Mucosa of descending colon (tissue), 3 donors: ENCODE data around the gene ALG12. TPM values are rescaled to one million over a fixed set of nuclear protein-coding genes. Genes with fewer than 3 reads are reported as not detected.

Experiments
- ATAC-seq: fragments of 200-7000 bp; cut with Tn5 transposase; one replicate; pipeline ENCODE4 v1.9.1; 2020; ENCODE audit warnings: mild to moderate bottlenecking, moderate library complexity
- DNase-seq, 3 donors: peaks; one replicate each; pipeline ENCODE4 v3.0.0-alpha.2; 2020
- H3K36me3 ChIP-seq: fragments of 200-600 bp; one replicate; pipeline ENCODE4 v1.8.0; 2021; ENCODE audit warnings: low read depth, mild to moderate bottlenecking
- H3K4me1 ChIP-seq: fragments of 200-600 bp; one replicate; pipeline ENCODE4 v1.8.0; 2021; ENCODE audit warnings: low read depth, mild to moderate bottlenecking
- H3K4me3 ChIP-seq: fragments of 200-600 bp; one replicate; pipeline ENCODE4 v1.8.0; 2021; ENCODE audit warnings: mild to moderate bottlenecking
- H3K9me3 ChIP-seq: fragments of 200-600 bp; one replicate; pipeline ENCODE4 v1.8.0; 2021; ENCODE audit warnings: mild to moderate bottlenecking
- intact Hi-C, 2 donors: fragments of 100-400 bp; cut with DNase I in 1 of 2; cut with micrococcal nuclease in 1 of 2; formaldehyde crosslinking; loops; one replicate each; pipeline versions ENCODE4 v1.11.0 to v1.11.1; 2022; cut with DNase I, micrococcal nuclease
- total RNA-seq, 3 donors: library from RNA; stranded (reverse); fragmentation: NEBNext Ultra II Directional in 2 of 3; extraction: Animal tissue kit (Norgen Biotek cat#: 25700) in 2 of 3; gene quantifications; one replicate each; pipeline versions ENCODE4 v1.2.1 to v1.2.4, GENCODE V29; 2021 to 2023
- TF ChIP-seq, protein P1 (sequence below): fragments of 200-600 bp; IDR thresholded peaks from one replicate; pipeline ENCODE4 v1.8.0; 2022; ENCODE audit warnings: antibody characterized with exemption, mild to moderate bottlenecking
- donor health status: DM: no; HTN: no; CAD: no; lungs with moderate emphysema.
- donor health status: DM: no; HTN: no; CAD: no.
- donor health status: DM: no; HTN: yes; CAD: no.

ALG12 gene
- total RNA-seq, 3 donors from 2014 or later, result 21.7 to 28.7 (median 25.5) TPM

DNA sequence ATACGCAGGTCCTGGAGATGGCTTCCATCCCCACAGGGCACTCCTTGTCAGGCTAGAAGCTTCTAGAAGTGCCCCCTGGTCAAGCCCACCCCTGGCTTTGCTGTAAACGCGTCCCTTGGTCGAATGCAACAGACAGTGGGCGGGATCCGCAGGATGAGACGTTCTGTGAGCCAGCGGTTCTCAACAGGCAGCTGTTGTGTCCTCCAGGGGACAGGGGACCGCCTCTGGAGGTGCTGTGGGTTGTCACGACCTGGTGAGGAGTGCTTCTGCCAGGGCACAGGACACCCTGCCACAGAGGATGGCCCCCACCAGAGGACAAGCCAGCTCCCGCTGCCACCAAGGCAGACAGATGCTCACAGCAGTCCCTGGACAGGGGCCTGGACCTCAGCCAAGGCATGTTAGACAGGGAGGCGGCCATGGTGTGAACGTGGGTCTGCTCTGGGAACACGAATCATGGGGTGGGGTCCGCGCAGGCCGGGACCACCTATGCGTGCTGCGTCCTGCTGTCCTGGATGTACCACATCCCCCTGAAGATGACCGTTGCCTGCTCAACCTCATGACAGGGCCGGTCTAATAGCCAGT, 11.8 kb upstream of the ALG12 start:
- DNase-seq (peak in 2 of 3 donors; percentile 42 to 79), ATAC-seq (no peak)
- no peak overlapping the region for H3K4me3 ChIP-seq
- intact Hi-C loops, result loop anchor here (2.0 to 10.0 kb wide), 3 partner anchors 101 to 155 kb away; no protein-coding TSS in a partner anchor
- no peaks in the 10 kb centered on the region for H3K36me3 ChIP-seq
- TF ChIP-seq, protein P1, sequence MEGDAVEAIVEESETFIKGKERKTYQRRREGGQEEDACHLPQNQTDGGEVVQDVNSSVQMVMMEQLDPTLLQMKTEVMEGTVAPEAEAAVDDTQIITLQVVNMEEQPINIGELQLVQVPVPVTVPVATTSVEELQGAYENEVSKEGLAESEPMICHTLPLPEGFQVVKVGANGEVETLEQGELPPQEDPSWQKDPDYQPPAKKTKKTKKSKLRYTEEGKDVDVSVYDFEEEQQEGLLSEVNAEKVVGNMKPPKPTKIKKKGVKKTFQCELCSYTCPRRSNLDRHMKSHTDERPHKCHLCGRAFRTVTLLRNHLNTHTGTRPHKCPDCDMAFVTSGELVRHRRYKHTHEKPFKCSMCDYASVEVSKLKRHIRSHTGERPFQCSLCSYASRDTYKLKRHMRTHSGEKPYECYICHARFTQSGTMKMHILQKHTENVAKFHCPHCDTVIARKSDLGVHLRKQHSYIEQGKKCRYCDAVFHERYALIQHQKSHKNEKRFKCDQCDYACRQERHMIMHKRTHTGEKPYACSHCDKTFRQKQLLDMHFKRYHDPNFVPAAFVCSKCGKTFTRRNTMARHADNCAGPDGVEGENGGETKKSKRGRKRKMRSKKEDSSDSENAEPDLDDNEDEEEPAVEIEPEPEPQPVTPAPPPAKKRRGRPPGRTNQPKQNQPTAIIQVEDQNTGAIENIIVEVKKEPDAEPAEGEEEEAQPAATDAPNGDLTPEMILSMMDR, result no peak
- peaks cover 35% of the 10 kb centered on the region for H3K4me1 ChIP-seq
- no peaks in the 10 kb centered on the region for H3K9me3 ChIP-seq

DNA sequence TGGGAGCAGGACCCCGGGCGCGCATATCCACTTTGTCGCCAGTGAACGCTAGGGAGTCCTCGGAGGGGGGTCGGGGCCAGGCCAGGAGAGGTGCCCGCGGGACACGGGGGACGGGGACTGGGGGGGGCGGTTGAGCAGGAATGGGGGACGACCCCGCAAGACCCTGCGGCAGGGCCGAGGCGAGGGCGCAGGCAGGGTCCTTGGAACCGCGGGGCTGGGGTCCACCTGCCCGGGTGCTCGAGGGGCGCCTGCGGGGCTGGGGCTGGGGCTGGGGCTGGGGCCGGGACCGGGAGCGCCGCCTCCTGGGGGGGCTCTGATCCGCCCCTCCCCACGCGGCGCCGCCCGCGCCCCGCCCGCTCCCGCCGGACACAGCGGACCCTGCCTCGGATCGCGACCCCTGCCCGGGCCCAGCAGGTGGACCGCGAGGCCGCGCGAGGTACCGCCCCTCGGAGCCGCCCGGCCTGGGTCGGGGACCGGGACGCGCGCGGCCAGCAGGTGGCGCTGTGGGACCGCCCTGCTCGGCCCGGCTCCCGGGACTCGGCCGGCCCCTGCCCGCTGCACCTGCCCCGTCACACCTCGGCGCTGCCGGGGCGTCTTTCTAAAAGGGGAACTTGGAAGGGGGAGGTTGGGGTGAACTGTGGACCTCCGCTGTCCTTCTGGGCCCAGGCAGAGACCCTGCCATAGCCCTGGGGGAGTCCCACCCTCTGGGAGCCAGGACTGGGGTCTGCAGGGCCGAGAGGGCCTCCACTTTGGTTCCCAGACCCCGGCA, 11.2 kb upstream of the ALG12 start:
- intact Hi-C loops, result loop anchor here in 1 of 2 donors (5.0 to 10.0 kb wide), 2 partner anchors 103 to 155 kb away; no protein-coding TSS in a partner anchor
- ATAC-seq (peak; percentile 77), DNase-seq (peak; percentile 71 to 82 (median 82))
- H3K36me3 ChIP-seq, result no peaks in the 10 kb centered on the region
- H3K9me3 ChIP-seq, result no peaks in the 10 kb centered on the region
- TF ChIP-seq, protein P1, result peak; percentile 90
- no peak overlapping the region for H3K4me3 ChIP-seq
- peaks cover 28% of the 10 kb centered on the region for H3K4me1 ChIP-seq

DNA sequence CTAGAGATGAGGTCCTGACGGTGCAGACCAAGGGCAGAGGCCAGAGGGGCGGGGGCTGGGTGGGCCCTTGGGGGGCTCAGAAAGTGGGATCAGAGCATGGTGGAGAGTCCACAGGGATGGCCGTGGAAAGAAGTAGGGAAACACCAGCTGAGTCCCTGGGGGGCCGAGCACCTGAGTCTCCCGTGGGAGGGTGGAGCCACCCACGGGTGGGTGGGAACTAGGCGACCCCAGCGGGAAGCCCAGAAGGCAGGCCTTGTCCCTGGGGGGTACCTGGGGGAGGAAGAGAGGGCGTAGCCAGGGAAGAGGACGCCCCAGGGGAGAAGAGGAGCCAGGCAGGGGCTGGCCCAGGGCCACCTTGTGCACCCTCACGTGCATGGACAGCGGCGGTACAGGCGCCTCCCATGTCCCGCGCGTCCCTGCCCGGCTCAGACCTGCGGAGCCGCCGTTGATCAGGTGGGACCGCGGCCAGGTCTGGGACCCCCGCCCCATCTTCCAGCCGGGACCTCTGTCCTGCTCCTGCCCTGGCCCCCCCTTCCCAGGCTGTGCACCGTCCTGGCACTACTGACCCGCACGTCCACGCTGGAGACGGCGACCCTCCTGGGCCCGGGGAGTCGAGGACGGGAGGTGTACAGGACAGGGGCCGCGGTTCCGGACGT, 10.4 kb upstream of the ALG12 start:
- intact Hi-C loops, result loop anchor here in 1 of 2 donors (5.0 to 10.0 kb wide), 2 partner anchors 104 to 154 kb away; no protein-coding TSS in a partner anchor
- Histone ChIP-seq H3K4me3 (no peak overlapping the region), H3K36me3 (no peaks in the 10 kb centered on the region), H3K4me1 (peaks cover 22% of the 10 kb centered on the region), H3K9me3 (no peaks in the 10 kb centered on the region)
- TF ChIP-seq, protein P1, result no peak
- DNase-seq (no peak), ATAC-seq (no peak)

DNA sequence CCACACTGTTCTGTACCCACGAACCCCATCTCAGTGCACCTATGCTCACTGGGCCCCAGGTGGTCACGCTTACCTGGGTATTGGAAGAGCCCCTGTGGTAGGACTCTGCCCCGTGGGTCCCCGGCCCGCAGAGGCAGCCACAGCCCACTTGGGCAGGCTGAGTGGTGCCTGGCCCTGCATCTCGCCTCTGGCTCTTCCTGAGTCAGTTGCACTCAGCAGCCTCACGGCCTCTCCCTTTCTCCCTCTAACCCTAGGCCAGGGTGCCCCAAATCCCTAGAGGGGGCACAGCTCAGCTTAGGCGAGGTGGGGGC, 9.9 kb upstream of the ALG12 start:
- intact Hi-C loops, result loop anchor here in 1 of 2 donors (5.0 to 10.0 kb wide), 2 partner anchors 104 to 153 kb away; no protein-coding TSS in a partner anchor
- no peak for DNase-seq
- TF ChIP-seq, protein P1, result no peak
- no peak overlapping the region for H3K4me3 ChIP-seq
- H3K36me3 ChIP-seq, result no peaks in the 10 kb centered on the region
- no peaks in the 10 kb centered on the region for H3K9me3 ChIP-seq
- peaks cover 19% of the 10 kb centered on the region for H3K4me1 ChIP-seq
- ATAC-seq, result no peak

DNA sequence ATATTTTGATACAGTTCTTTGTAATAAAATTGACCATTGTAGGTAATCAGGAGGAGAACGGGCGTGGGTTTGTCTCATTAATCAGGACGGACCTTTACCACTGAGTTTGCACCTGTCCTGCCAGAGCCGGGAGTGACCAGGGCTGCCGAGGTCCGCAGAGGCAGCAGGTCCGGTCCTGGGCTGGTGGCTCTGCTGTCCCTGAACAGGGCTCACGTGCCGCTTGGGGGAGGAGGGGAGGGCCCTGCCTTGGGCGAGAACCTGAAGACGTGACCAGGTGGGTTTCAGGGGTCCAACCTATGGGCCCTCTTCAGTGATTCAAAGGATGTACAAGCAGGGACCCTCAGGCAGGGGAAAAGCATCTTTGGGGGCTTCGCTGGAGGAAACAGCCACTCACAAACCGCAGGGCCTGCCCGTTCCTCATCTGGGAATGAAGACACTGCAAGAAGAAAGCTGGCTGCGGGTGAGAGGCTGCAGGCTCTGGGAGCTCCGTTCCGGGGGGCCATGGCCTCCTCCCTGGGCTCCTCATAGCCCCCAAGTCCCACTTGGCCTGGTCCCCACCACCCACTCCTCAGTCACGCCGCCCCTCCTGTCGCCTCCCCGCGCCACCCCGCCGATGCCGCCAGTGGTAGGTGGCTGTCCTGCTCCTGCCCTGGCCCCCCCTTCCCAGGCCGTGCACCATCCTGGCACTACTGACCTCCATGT, 9.4 kb upstream of the ALG12 start:
- ATAC-seq (no peak), DNase-seq (no peak)
- no peaks in the 10 kb centered on the region for H3K9me3 ChIP-seq
- no peak overlapping the region for H3K4me3 ChIP-seq
- TF ChIP-seq, protein P1, result no peak
- intact Hi-C loops, result loop anchor here in 1 of 2 donors (5.0 to 10.0 kb wide), 2 partner anchors 105 to 153 kb away; no protein-coding TSS in a partner anchor
- H3K4me1 ChIP-seq, result peaks cover 16% of the 10 kb centered on the region
- H3K36me3 ChIP-seq, result no peaks in the 10 kb centered on the region
